Body of pancreas (tissue), 4 donors: Measurements from ENCODE around the gene ACTA2. TPM values are rescaled to one million over a fixed set of nuclear protein-coding genes. Genes with fewer than 3 reads are reported as not detected.
A peak's percentile ranks its signal among the peaks of the same experiment; 100 is the strongest.

Source experiments
- ATAC-seq: fragments of 150-250 bp; one replicate; pipeline ENCODE4 v1.9.1; 2016
- DNase-seq, 4 donors: peaks; one replicate each; pipeline ENCODE4 v3.0.0-alpha.2; 2019
- H3K27ac ChIP-seq, 4 donors: fragments of 200-600 bp; sonication (generic); 1 replicate in 3 of 4; 2 replicates in 1 of 4; pipeline versions ENCODE4 v1.5.1 to v1.6.1; 2016 to 2019; ENCODE audit warnings: mild to moderate bottlenecking in 1 of 4, mixed read lengths in 1 of 4, moderate library complexity in 1 of 4
- H3K27me3 ChIP-seq, 2 donors: fragments of 200-600 bp; sonication (generic); one replicate each; pipeline ENCODE4 v1.6.0; 2016; ENCODE audit warnings: mild to moderate bottlenecking in 1 of 2
- H3K36me3 ChIP-seq, 2 donors: fragments of 200-600 bp; sonication (generic); replicated peaks in 1 of 2; 2 replicates each; pipeline ENCODE4 v1.5.1; 2016; ENCODE audit warnings: low read depth in 2 of 2; ENCODE audit not compliant: insufficient read depth in 1 of 2
- H3K4me1 ChIP-seq: fragments of 200-600 bp; sonication (generic); one replicate; pipeline ENCODE4 v1.6.0; 2016
- H3K4me3 ChIP-seq, 2 donors: fragments of 200-600 bp; sonication (generic); 1 replicate in 1 of 2; 2 replicates in 1 of 2; pipeline ENCODE4 v1.5.1; 2016 to 2019
- H3K9me3 ChIP-seq, 3 donors: fragments of 200-600 bp; sonication (generic); 1 replicate in 2 of 3; 2 replicates in 1 of 3; pipeline ENCODE4 v1.5.1; 2016
- CTCF ChIP-seq, 7 experiments: fragments of 450-650 bp in 4 of 7; fragments of 200-600 bp in 3 of 7; sonication (generic) in 3 of 7; IDR thresholded peaks; one replicate each; pipeline ENCODE4 v1.5.1; 2016 to 2019; ENCODE audit warnings: antibody characterized with exemption in 7 of 7
- POLR2A ChIP-seq, 3 donors: fragments of 450-650 bp; IDR thresholded peaks; one replicate each; pipeline ENCODE4 v1.6.1; 2016; ENCODE audit warnings: antibody characterized with exemption in 3 of 3, mild to moderate bottlenecking in 2 of 3
- WGBS, 2 donors: methylation state at CpG; one replicate each; pipeline ENCODE4 v1.1.5; 2017; 5-methylcytosine and 5-hydroxymethylcytosine counted together
- intact Hi-C: fragments of 100-400 bp; cut with DNase I; formaldehyde crosslinking; loops from one replicate; pipeline ENCODE4 v1.15.1; 2023
- total RNA-seq, 2 donors: library from RNA; depleted of rRNA; stranded (reverse); fragments of >200 nt; gene quantifications; one replicate each; pipeline ENCODE4 v1.1.0, GENCODE V29; 2016

ACTA2 gene
- total RNA-seq, 2 donors from 2014 or later, result 41.5 to 136 TPM

- Histone ChIP-seq H3K4me1 (no peaks in the 10 kb centered on the region), H3K27me3 (no peaks in the 10 kb centered on the region), H3K27ac (peak overlapping the region in 1 of 4 donors; percentile 48), H3K9me3 (no peaks in the 10 kb centered on the region), H3K36me3 (no peaks in the 10 kb centered on the region), H3K4me3 (no peak overlapping the region)
- DNase-seq, result no peak
- intact Hi-C loops, result no loop called here
- peak; percentile 47 for ATAC-seq
- TF ChIP-seq CTCF (IDR thresholded peaks at IDR 0.05), result no peak
- no peak for TF ChIP-seq POLR2A (IDR thresholded peaks at IDR 0.05)
- 70 to 78% methylated on average over 3 of the region's 3 CpGs for WGBS, 2 donors
Measured at GRCh38 chr10:88893611-88894010, 59.0 kb downstream of the ACTA2 start.

GRCh38 chr10:88892222-88892967, 60.2 kb downstream of the ACTA2 start:
- Histone ChIP-seq H3K27ac (no peak overlapping the region), H3K9me3 (no peaks in the 10 kb centered on the region), H3K4me3 (no peak overlapping the region), H3K27me3 (no peaks in the 10 kb centered on the region), H3K4me1 (no peaks in the 10 kb centered on the region), H3K36me3 (no peaks in the 10 kb centered on the region)
- ATAC-seq, result no peak
- intact Hi-C loops, result no loop called here
- DNase-seq, result no peak
- WGBS, 2 donors, result 54 to 98% methylated on average over 2 of the region's 2 CpGs
- TF ChIP-seq POLR2A (IDR thresholded peaks at IDR 0.05) (no peak), CTCF (IDR thresholded peaks at IDR 0.05) (no peak)

- DNase-seq, result no peak
- Histone ChIP-seq H3K9me3 (no peaks in the 10 kb centered on the region), H3K27ac (no peak overlapping the region), H3K4me1 (no peaks in the 10 kb centered on the region), H3K36me3 (no peaks in the 10 kb centered on the region), H3K4me3 (no peak overlapping the region), H3K27me3 (no peaks in the 10 kb centered on the region)
- 78 to 87% methylated on average over 4 of the region's 4 CpGs for WGBS, 2 donors
- intact Hi-C loops, result no loop called here
- no peak for ATAC-seq
- TF ChIP-seq CTCF (IDR thresholded peaks at IDR 0.05), result no peak
- no peak for TF ChIP-seq POLR2A (IDR thresholded peaks at IDR 0.05)
Measured at GRCh38 chr10:88890681-88891381, 61.7 kb downstream of the ACTA2 start.

GRCh38 chr10:88889559-88890337, 62.8 kb downstream of the ACTA2 start:
- intact Hi-C loops, result no loop called here
- H3K27ac ChIP-seq, result no peak overlapping the region
- H3K9me3 ChIP-seq, result no peaks in the 10 kb centered on the region
- DNase-seq, result no peak
- whole genome bisulfite sequencing, 2 donors, result 42 to 44% methylated on average over 1 of the region's 1 CpG
- no peaks in the 10 kb centered on the region for H3K27me3 ChIP-seq
- ATAC-seq, result no peak
- no peak overlapping the region for H3K4me3 ChIP-seq
- H3K4me1 ChIP-seq, result no peaks in the 10 kb centered on the region
- TF ChIP-seq CTCF (IDR thresholded peaks at IDR 0.05), result no peak
- no peak for TF ChIP-seq POLR2A (IDR thresholded peaks at IDR 0.05)
- no peaks in the 10 kb centered on the region for H3K36me3 ChIP-seq
